22Rv1 (cell line): ENCODE measurements around the gene PTPRZ1.

Source experiments
- ZFX ChIP-seq: fragments of 450-650 bp; IDR thresholded peaks from 2 replicates; pipeline ENCODE4 v1.6.1; 2017; ENCODE audit warnings: antibody characterized with exemption, borderline replicate concordance
- TF ChIP-seq, protein P1 (sequence below): fragments of 450-650 bp; IDR thresholded peaks from 2 replicates; pipeline ENCODE4 v1.5.1; 2017; ENCODE audit warnings: mild to moderate bottlenecking

DNA sequence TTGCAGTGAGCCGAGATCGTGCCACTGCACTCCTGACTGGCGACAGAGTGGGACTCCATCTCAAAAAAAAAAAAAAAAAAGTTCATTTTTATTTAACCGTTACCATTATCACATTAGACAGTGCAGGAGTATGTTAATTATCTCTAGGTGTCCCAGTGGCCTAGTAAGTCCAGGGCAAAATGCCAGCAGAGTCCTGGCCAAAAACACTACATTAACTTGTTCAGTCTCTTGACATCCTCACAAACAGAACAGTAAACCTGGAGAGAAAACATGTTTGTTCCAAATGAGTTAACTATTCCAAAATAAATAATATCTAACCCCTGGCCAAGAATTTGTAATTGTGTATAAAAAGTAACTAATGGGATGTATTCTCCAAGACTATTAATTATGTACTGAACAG, 43.2 kb downstream of the PTPRZ1 start:
- TF ChIP-seq, protein P1, sequence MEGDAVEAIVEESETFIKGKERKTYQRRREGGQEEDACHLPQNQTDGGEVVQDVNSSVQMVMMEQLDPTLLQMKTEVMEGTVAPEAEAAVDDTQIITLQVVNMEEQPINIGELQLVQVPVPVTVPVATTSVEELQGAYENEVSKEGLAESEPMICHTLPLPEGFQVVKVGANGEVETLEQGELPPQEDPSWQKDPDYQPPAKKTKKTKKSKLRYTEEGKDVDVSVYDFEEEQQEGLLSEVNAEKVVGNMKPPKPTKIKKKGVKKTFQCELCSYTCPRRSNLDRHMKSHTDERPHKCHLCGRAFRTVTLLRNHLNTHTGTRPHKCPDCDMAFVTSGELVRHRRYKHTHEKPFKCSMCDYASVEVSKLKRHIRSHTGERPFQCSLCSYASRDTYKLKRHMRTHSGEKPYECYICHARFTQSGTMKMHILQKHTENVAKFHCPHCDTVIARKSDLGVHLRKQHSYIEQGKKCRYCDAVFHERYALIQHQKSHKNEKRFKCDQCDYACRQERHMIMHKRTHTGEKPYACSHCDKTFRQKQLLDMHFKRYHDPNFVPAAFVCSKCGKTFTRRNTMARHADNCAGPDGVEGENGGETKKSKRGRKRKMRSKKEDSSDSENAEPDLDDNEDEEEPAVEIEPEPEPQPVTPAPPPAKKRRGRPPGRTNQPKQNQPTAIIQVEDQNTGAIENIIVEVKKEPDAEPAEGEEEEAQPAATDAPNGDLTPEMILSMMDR = no peak
- TF ChIP-seq ZFX = no peak
